COLO668 (cell line): ENCODE results near the gene SKAP1.

Source experiments
- DNase-seq: peaks from one replicate; lab custom pipeline; 2025; ENCODE audit not compliant: unreplicated experiment; lab: John Stamatoyannopoulos, UW

The SKAP1 gene

GRCh38 chr17:48084932-48085331, 345.1 kb downstream of the SKAP1 start:
- no peak for DNase-seq
